GM23248 (cell line): ENCODE results near the gene PDGFRB.

ENCODE experiments used
- EZH2 ChIP-seq: fragments of 200-600 bp; sonication (generic); IDR thresholded peaks from 2 replicates; pipeline ENCODE4 v1.6.1; 2018; ENCODE audit warnings: antibody characterized with exemption, mild to moderate bottlenecking; ENCODE audit not compliant: insufficient read depth, poor library complexity, severe bottlenecking
- EZH2phosphoT487 ChIP-seq: fragments of 200-600 bp; sonication (generic); IDR thresholded peaks from 2 replicates; pipeline ENCODE4 v1.6.1; 2018; ENCODE audit warnings: antibody characterized with exemption, moderate library complexity, mild to moderate bottlenecking, low read depth; ENCODE audit not compliant: insufficient read depth

DNA sequence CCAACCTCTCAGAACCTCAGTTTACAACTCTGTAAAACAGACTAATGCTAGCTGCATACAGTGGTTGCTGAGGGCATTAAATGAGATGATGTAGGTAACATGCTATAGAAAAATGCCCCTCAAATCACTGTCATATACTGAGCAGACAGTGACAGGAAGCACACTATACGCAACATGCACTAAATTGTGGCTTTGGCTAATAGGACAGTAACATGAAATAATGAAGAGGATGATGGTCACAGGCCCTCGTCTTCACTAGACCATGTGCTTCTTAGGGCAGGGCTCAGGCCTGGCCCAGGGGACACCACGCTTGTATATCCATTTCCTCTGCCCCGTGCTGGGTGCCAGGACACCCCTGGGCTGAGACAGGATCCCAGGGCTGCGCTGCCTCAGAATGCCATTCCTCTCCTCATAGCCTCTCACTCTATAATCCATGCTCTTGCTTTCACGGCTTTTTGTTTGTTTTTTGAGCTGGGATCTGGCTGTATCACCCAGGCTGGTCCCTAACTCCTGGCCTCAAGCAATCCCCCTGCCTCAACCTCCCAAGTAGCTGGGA lies 88.2 kb downstream of the PDGFRB start:
- TF ChIP-seq EZH2 (no peak), EZH2phosphoT487 (no peak)
